IPS DF 4.7 (cell line): Measurements from ENCODE around the gene RTEL1.

Experiments used
- DNase-seq: peaks from one replicate; pipeline ENCODE4 v3.0.0-alpha.2; 2013; ENCODE audit warnings: low spot score; ENCODE audit errors: extremely low read depth

RTEL1 gene

DNA sequence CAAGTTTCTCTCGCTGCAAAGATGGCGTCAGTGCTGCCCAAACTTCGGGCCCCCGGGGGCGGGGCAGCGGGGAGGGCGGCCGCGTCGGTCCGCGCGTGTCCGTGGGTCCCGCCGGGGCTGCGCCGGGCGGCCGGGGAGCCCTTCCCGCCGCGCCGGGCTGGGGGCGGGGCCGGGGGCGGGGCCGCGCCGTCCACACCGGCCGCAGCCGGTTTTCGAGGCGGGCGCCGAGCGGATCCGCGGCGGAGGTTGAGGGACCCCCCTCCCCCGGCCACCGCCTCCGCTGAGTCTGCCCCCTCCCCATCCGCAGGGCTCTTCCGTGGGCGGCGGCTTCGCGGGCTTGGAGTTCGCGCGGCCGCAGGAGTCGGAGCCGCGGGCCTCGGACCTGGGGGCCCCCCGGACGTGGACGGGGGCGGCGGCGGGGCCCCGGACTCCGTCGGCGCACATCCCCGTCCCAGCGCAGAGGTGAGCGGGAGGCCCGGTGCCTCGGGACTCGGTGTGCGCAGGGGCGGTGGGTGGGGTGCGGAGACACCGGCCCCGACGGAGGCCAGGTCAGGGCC, 82.0 kb downstream of the RTEL1 start:
- DNase-seq, result no peak

DNA sequence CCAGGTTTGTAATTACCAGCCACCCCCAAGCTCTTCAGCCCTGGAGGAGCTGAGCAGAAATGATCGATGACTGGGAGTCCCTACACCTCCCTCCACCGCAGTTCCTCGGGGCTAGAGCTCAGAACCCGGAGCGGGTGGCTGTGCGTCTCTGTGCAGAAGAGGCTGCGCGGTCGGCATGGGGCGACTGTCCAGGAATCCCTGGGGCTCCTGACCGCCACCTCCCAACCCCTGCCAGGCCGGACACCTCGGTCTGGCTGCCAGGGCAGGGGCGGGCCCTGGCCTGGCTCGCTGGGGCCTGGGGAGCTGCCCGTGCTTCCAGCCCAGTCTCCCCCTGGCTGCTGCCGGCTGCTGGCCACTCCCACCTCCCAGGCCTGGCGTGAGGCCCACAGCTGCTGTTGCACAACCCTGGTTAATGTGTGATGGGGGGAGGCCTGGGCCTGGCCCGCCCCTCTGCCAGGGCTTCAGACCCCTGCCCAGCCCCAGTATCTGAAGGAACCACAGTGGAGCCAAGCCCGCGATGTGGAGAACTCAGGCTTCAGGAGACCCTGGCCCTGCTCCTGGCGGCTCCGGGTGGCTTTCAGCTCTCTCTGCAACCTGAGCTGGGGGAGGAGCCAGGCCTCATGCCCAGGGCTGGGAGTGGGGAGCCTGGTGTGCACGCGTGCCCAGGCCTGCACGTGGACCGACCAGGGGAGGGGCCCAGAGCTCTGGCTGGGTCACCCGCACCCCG, 82.7 kb downstream of the RTEL1 start:
- no peak for DNase-seq

DNA sequence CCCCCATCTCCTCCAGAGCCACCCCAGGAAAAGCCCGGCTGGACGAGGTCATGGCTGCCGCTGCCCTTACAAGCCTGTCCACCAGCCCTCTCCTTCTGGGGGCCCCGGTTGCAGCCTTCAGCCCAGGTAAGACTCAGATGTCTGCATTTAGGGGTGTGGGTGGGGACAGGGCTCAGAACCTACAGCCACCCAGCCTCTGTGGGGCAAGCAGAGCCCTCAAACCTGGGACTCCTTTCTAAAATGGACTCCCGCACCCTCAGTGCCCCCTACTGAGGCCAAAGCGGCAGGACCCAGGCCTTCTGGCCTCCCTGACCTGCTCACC, 83.2 kb downstream of the RTEL1 start:
- no peak for DNase-seq

DNA sequence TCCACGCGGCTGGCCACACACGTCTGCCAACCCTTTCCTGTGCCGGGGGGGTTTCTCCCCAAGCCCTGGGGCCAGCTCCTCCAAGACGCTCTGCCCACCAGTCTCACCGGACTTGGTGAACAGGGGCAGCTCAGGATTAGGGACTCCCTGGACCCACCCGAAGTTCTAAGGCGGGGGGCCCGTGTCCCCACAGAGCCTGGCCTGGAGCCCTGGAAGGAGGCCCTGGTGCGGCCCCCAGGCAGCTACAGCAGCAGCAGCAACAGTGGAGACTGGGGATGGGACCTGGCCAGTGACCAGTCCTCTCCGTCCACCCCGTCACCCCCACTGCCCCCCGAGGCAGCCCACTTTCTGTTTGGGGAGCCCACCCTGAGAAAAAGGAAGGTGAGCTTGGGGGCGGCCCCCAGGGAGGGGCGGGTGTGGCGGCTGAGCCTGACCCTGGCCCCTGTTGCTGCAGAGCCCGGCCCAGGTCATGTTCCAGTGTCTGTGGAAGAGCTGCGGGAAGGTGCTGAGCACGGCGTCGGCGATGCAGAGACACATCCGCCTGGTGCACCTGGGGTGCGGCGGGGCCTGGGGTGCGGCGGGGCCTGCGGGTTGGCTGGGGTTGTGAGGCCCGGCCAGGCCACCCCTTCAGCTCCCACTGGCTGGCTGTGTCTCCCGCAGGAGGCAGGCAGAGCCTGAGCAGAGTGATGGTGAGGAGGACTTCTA, 83.7 kb downstream of the RTEL1 start:
- no peak for DNase-seq

DNA sequence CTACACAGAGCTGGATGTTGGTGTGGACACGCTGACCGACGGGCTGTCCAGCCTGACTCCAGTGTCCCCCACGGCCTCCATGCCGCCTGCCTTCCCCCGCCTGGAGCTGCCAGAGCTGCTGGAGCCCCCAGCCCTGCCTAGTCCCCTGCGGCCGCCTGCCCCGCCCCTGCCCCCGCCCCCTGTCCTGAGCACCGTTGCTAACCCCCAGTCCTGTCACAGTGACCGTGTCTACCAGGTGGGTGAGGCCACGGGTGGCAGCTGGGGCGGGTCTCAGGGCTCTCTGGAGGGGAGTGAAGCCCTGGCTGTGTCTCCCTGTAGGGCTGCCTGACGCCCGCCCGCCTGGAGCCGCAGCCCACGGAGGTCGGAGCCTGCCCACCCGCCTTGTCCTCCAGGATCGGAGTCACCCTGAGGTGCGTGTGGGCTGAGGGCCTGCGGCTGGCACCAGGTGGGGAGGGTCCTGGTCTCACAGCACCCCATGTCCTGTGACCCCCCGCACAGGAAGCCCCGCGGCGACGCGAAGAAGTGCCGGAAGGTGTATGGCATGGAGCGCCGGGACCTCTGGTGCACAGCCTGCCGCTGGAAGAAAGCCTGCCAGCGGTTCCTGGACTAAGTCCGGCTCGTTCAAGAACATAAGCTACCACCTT, 84.4 kb downstream of the RTEL1 start:
- no peak for DNase-seq

DNA sequence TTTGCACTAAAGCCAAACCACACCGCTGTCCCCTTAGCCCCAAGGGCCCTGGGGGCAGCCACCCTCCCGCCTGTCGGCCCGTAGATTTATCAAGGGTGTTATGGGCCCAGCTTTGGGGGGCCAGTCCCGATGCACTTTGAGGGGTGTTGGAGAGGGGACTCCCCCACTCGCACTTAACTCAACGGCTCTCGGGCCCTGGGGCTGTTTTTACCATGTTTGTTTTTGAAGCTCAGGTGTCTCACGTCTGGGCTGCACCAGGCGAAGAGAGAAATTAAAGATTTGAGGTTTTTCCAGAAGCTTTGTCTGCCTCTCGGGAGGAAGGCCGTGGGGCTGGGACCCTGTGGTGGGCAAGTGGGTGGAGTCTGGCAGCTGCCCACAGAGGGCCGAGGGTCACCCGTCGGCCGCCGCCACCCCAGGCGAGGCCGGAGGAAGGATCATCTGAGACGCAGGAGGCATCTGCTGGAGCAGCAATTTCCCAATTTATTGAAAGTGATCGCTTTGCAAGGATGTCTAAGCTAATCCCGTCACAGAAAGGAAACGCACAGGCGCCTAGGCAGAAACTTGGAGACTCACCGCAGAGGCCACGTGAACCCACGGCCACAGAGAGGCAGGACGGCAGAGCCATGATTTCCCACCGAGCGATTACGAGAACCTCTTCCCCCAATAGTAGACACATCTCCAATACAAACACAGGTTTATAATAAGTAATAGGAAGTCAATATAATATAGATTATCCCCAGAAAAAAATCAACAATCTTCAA, 85.3 kb downstream of the RTEL1 start:
- no peak for DNase-seq

DNA sequence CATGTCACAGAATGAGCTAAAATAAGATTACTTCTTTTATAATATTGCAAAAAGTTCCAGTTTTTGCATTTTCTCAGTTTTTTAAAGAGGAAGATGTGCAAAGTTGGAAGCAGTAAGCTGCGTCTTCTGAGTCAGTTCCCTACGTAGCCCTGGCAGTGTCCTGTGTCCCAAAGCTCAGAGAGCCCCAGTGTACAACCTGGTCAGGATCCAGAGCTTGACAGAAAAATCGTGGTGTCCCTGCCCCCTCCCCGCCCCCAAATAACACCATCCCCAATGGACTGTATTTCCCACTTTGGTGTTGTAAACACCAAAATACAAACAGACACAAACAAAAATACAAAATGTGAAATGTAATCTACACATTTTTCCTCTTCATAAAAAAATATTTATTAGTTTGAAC, 86.0 kb downstream of the RTEL1 start:
- no peak for DNase-seq

DNA sequence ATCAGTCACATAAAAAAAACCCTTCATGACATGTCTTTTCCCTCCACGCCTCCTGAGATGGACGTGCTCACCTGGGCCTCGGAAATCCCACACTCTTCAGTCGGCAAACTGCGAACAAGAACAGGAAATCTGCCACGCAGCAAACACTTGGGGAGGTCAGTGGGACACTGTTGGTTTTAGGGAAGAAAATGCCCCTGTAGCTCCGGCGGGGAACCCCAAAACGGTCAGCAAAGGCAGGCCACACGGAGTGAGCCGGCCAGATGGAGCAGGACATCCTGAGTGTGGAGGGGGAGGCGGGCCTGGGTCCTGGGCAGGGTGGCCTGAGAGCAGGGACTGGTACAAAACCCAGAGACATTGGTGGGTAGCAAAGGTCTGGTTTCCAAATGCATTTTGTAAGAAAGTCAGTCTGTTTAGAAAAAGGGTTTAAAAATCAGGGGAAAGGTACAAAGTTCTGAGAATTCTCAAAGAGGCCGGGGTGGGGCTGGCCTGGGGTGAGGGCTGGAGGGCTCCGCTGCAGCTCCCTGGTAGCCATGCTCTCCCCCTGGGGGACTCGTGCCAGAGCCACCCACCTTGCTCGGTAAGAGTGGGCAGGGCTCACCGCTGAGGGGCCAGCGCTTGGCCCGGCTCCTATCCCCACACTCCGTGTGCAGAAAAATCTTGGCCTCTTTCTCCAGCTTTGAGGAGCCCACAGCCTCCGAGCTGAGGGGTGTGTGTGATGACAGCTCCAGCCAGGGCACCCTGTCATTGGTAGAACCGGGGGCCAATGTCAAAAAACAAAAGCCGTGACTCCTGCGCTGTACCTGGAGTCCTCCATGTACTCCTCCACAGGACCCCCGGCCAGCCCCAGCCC, 86.7 kb downstream of the RTEL1 start:
- DNase-seq, result no peak

DNA sequence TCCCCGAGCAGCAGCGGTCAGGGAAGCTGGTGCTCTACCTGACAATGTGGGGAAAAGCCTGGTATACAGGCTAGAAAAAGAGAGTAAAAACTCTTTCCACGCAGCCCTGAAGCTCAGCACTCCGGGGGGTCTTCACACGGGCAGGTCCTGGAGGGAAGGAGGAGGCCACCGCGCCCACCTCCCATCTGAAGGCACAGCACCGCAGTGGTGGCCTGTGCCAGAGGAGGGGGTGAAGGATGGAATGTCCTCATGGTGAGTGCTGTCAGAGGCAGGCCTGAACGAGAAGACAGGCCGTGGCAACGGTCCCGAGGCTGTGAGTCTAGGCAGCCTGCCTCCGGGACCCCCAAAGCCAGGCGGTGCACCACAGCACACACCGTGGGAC, 87.3 kb downstream of the RTEL1 start:
- no peak for DNase-seq
